T-helper 2 cell treated with Interferon-gamma antibody and Interleukin-4, amounts not matched to agents 100 ng/mL and 5 ng/mL, for 36 hours (primary cell): ENCODE results near the gene MLXIPL. TPM values are rescaled to one million over a fixed set of nuclear protein-coding genes. Genes with fewer than 3 reads are reported as not detected.
"Not testable (repeated sequence)": the region's sequence is repeated elsewhere in the genome, so short reads cannot be mapped to it uniquely, and the experiment has no call there.

Source experiments
- intact Hi-C: fragments of 100-400 bp; cut with micrococcal nuclease; formaldehyde crosslinking; loops from one replicate; pipeline ENCODE4 v1.15.1; 2023
- total RNA-seq: library from RNA; stranded (reverse); gene quantifications from 2 replicates; pipeline ENCODE4 v1.2.3, GENCODE V29; 2022

The MLXIPL gene, protein sequence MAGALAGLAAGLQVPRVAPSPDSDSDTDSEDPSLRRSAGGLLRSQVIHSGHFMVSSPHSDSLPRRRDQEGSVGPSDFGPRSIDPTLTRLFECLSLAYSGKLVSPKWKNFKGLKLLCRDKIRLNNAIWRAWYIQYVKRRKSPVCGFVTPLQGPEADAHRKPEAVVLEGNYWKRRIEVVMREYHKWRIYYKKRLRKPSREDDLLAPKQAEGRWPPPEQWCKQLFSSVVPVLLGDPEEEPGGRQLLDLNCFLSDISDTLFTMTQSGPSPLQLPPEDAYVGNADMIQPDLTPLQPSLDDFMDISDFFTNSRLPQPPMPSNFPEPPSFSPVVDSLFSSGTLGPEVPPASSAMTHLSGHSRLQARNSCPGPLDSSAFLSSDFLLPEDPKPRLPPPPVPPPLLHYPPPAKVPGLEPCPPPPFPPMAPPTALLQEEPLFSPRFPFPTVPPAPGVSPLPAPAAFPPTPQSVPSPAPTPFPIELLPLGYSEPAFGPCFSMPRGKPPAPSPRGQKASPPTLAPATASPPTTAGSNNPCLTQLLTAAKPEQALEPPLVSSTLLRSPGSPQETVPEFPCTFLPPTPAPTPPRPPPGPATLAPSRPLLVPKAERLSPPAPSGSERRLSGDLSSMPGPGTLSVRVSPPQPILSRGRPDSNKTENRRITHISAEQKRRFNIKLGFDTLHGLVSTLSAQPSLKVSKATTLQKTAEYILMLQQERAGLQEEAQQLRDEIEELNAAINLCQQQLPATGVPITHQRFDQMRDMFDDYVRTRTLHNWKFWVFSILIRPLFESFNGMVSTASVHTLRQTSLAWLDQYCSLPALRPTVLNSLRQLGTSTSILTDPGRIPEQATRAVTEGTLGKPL
- not detected in 2 replicates for total RNA-seq

DNA sequence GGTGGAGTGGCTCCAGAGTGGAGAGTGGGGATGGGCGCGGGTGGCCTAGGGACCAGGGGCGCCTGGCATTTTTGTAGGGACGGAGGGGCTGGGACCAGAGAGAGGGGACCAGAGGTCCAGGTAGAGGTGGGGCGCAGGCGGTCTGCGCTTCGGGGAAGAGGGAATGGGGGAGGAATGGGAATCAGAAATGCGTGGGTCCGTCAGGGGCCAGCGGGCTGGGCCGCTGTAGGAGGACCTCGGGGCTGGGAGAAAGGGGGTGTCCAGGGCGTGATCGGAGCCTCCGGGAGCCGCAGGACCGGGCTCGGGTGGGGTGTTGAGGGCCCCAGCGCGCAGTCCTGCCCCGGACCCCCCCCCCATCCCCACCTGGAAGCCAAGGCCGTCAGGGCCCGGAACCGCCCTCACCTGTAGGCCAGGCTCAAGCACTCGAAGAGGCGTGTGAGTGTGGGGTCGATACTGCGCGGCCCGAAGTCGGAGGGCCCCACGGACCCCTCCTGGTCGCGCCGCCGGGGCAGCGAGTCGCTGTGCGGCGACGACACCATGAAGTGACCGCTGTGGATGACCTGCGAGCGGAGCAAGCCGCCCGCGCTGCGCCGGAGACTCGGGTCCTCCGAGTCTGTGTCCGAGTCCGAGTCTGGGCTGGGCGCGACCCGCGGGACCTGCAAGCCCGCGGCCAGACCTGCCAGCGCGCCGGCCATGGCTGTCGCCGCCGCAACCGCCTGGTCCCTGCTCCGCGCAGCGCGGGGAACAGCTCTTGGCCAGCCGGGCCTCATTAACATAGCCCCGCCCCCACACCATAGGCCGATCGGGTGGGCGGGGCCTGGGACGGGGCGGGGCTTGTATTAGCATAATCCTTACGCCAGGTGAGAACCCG is at the start of gene MLXIPL:
MLXIPL (minus strand) TSS at position 725 of the 871 bp plus-strand sequence; CDS start at position 695, 30 bp downstream.
- intact Hi-C loops = loop anchor here (1.0 to 5.0 kb wide), 2 partner anchors 43 to 93 kb away; partner anchors contain the start of genes STX1A and VPS37D

DNA sequence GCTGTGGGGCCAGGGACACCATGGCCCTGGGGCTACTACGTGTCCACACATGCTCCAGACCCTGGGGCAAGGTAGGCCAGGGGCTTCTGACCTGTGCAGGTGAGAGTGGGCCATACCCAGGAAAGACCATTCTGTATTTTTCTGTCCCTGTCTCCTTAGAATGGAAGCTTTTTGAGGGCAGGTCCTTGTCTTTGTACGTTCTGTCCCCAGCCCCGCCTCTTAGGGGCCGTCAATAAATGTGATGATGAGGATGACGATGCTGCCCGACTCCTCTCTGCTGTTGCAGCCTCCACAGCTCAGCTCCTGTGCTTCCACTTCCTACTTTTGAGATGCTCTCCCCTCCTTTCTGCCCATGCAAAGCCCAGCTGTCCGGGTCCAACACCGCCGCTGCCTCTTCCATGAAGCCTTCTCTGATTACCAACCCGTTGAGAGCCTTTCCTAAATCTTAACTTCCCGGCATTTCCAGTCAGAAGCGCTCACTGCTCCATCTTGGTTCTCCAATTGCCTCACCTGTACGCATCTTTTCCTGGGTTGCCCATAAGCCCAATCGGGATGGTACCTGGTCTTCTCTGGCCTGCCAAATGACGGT is 47.6 kb upstream of the MLXIPL start:
- intact Hi-C loops = no loop called here

DNA sequence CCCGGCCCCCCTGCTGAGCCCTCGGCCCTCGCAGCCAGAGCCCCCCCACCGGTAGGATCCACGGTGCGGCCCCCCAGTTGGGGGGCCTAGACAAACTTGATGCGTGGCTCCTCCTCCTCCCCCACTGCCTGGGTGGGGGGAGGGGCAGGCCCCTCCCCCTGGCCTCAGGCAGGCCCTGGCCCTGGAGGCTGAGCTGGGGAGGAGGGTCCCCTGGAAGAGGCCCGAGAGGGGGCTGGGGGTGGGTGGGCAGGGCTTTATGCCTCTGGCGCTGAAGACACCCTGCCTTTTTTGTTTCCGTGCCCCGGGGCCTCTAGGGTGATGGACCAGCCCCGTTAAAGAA is 47.0 kb upstream of the MLXIPL start:
- intact Hi-C loops = no loop called here

DNA sequence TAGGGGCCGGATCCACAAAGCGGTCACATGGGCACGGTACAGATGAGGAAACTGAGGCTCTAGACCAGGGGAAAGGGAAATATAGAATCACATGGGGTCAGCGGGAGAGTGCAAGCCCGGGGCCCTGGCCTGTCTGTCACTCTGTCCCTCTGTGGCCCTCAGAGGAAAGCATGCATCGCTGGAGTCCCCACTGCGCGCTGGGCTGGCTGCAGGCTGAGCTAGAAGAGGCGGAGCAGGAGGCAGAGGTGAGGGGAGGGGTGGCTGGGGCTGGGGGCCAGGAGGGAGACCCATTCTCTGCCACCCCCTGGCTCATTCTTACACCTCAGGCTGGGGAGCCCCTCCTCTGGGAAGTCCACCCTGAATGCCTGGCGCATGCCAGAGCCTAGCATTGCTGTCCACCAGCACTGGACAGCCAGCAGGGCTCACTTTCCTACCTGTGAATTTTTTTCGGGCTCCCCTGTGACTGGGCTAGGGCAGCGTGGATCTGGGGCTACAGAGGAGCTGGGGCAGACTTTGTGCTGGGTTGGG is 45.6 kb upstream of the MLXIPL start:
- intact Hi-C loops = loop anchor here (5.0 kb wide), 2 partner anchors 63 to 172 kb away; partner anchors contain the start of gene METTL27

DNA sequence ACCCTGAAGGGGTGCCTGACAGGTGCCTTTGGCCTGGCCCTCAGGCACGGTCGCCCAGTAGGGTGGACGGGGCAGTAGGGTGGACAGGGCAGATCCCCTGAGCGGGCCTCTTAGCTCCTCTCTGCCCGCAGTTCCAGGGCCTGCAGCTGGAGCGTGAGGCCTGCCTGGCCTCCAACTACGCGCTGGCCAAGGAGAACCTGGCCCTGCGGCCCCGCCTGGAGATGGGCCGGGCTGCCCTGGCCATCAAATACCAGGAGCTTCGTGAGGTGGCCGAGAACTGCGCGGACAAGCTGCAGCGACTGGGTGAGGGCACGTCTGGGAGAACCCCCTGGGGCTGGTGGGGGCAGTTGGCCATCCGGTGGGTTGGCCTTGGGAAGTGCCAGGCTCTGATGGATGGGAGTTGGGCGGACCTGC is 45.0 kb upstream of the MLXIPL start:
- intact Hi-C loops = loop anchor here (5.0 kb wide), 2 partner anchors 62 to 173 kb away; partner anchors contain the start of gene METTL27

DNA sequence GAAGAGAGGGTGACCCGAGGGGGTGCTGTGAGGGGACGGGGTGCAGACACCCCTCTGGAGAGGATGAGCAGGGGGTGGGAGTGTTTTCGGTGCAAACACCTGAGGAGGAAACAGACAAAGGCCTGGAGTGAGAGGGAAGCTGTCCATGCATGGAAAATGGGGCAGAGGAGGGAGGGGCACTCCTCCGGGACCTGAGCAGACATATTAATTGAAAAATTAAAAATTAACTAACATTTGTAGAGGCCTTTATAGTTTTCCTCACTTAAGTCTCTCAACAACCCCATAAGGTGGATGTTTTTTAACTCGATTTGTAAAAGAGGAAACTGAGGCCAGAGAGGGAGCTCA is 44.5 kb upstream of the MLXIPL start:
- intact Hi-C loops = loop anchor here (5.0 kb wide), 2 partner anchors 62 to 173 kb away; partner anchors contain the start of gene METTL27

DNA sequence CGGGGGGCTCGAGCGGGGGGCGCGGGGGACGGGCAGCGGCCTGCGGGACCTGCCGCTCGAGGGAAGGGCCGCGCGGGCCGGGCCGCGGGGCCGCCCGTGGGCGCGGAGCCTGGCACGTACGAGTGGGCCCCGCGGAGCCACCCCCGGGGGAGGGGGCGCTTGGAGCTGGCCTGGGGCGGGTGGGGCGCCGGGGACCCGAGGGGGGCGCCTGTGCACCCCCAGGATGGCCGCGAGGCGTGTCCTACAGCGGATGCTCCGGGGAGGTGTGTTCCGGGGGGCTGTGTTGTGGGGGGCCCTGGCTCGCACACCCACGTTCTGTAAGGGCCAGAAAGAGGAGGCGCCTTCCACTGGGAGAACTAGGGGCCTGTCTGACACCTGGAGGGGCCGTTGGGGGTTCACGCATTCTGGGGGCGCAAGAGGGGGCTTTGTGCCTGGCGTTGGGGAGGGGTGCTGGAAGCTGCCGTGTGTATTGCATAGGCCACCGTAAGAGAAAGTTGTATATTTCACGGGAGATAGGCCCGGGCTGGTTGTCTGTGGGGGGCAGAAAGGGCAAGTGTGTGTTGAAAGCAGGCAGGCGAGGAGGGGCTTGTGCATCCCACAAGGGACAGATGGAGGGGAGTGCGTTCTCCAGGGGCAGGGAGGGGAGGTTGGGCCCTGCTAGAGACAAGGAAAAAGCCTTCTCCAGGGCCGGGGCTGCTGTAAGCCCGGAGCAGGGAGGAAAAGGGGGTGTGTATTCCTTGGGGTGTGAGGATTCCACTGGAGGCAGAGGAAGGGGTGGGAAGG is 44.0 kb upstream of the MLXIPL start:
- intact Hi-C loops = loop anchor here (5.0 kb wide), 2 partner anchors 61 to 174 kb away; partner anchors contain the start of gene METTL27

DNA sequence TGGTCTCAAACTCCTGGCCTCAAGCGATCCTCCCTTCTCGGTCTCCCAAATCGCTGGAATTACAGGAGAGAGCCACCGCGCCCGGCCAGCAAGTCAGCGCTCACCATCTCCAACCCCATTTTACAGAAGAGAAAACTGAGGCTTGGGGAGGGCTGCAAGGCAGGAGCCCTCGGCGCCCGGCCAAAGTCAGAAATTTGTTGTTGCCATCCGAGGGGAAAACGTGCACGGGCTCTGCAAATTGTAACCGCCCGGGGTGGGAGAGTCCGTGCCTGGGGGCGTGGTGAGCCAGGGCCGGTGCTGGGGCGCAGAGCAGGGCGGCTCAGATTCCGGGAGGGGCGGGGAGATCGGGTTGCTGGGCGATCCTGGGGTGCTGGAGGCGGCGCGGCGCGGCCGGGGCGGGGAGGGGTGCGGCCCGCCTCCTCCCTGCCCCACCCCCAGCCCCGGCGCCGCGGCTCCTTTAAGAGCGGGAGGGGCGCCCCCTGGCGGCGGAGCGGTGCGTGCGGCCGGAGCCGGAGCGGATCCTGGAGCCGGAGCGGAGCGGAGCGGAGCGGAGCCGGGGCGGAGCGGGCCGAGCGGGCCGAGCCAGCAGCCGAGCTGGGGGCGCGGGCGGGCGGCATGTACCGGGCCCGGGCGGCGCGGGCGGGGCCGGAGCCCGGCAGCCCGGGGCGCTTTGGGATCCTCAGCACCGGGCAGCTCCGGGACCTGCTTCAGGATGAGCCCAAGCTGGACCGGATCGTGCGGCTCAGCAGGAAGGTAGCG is 43.2 kb upstream of the MLXIPL start, which contains the start of gene VPS37D:
VPS37D (plus strand) TSS at position 488 of the 759 bp plus-strand sequence; CDS start at position 616, 128 bp downstream.
- intact Hi-C loops = loop anchor here (1.0 to 5.0 kb wide), 7 partner anchors 16 to 175 kb away; partner anchors contain the start of genes ABHD11, BAZ1B, BUD23 and DNAJC30

DNA sequence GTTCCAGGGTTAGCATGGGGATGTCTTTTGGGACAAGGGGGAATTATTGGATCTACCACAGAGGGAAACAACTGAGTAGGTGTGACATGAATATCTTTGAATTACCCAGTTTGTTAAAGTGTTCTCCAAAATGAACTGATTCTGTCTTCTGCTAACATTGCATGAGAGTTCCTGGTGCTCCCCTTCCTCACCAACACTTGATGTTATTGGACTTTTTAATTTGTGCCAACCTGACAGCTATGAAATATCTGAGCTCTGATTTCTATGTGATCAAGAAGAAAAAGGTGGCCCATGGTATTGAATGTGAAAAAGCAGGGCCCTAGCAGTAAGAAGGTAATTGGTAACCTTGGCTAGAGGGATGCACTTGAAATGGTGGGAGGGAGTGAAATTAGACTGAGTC is 38.7 kb upstream of the MLXIPL start:
- intact Hi-C loops = no loop called here

DNA sequence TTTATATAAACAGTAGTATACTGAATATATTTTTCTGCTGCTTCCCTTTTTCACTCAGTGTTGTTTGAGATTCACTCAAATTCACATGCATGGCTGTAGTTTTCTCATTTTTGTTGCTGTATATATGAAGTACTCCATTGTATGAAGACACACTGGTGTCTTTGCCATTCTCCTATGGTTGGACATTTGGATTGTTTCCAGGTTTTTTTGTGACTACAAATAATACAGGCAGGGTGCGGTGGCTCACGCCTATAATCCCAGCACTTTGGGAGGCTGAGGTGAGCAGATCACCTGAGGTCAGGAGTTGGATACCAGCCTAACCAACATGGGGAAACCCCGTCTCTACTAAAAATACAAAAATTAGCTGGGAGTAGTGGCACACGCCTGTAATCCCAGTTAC is 36.3 kb upstream of the MLXIPL start:
- intact Hi-C loops = not testable (repeated sequence)

DNA sequence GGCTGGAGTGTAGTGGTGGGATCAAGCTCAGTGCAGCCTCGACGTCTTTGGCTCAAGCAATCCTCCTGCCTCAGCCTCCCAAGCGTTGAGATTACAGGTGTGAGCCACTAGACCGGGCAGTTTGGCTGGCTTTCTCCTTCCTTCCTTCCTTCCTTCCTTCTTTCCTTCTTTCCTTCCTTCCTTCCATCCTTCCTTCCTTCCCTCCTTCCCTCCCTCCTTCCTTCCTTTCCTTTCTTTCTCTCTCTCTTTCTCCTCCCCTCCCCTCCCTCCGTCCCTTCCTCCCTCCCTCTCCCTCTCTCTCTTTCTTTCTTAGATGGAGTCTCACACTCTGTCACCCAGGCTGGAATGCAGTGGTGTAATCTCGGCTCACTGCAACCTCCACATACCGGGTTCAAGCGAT is 35.7 kb upstream of the MLXIPL start:
- intact Hi-C loops = no loop called here

DNA sequence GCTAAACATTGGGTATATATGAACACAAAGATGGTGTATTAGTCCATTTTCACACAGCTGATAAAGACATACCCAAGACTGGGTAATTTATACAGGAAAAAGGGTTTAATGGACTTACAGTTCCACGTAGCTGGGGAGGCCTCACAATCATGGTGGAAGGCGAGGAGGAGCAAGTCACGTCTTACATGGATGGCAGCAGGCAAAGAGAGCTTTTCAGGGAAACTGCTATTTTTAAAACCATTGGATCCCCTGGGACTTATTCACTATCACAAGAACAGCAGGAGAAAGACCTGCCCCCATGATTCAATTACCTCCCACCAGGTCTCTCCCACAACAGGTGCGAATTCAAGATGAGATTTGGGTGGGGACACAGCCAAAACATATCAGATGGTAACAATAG is 31.0 kb upstream of the MLXIPL start:
- intact Hi-C loops = not testable (repeated sequence)

DNA sequence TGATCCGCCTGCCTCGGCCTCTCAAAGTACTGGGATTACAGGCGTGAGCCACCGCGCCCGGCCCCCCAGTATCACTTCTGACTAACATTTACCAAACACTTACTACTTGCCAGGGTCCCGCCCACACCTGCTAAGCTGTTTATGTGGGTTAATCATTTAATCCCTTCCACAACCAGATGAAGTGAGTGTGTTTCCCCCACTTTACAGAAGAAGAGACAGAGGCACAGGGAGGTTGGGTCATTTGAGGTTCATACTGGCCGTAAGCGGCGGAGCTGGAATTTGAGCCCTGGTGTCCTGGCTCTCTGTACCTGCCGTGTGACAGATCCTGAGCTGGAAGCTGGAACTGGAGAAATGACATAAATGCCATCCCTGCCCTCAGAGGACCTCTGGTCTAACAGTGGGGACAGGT is 28.2 kb upstream of the MLXIPL start:
- intact Hi-C loops = no loop called here

DNA sequence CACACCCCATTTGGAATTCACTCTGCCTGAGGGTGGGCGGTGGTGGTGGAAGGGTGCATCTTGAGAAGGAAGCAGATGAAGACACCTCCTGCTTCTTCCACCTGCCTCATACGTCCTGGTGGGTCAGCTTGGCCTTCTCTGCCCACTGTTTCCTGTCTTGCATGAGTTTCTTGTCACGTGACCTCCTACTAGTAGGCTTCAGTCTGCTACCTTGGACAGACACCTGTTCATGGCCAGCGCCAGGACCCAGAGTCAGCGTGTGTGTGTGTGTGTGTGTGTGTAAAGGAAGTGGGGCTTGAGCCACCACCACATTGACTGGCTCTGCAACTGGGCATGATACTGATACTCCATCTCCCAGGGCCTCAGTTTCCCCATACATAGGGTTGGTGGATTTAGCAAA is 26.2 kb upstream of the MLXIPL start:
- intact Hi-C loops = no loop called here

DNA sequence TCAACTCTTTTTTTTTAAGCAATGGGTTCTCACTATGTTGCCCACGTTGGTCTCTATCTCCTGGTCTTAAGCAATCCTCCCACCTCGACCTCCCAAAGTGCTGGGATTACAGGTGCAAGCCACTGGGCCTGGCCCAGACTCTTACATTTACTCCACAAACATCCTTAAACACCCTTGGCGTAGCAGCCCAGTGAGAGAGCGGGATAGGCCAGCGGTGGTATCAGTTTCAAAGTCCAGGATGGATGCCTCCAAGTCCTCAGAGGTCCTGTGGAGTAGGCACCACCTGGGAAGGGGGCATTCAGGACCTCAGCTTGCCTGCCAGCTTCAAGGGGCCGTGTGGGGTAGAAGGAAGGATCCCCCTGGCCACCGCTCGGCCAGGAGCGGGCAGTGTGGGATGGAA is 25.3 kb upstream of the MLXIPL start:
- intact Hi-C loops = no loop called here

DNA sequence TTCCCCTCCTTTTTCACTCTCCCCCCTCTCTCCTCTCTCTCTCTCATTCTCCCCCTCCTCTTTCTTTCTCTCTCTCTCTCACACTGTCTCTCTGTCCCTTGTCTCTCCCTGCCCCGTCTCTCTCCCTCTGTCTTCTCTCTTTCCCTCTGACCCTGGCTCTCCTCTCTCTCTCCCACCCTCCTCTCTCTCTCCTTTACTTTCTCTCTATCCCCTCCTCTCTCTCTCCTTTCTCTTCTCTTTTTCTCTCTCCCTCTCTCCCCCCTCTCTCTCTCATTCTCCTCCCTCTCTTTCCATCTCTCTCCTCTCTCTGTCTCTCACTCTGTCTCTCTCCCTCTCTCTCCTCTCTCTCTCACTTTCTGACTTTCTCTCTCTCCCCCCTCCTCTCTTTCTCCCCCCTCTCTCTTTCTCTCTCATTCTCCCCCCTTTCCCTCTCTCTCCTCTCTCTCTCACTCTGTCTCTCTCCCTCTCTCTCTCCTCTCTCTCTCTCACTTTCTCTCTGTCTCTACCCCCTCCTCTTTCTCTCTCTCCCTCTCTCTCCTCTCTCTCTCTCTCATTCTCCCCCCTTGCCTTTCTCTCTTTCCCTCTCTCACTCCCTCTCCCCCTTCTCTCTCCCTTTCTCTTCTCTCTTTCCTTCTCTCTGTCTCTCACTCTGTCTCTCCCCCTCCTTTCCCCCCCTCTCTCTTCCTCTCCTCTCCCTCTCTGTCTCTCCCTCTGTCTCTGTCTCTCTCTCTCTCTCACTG is 24.4 kb upstream of the MLXIPL start:
- intact Hi-C loops = no loop called here

DNA sequence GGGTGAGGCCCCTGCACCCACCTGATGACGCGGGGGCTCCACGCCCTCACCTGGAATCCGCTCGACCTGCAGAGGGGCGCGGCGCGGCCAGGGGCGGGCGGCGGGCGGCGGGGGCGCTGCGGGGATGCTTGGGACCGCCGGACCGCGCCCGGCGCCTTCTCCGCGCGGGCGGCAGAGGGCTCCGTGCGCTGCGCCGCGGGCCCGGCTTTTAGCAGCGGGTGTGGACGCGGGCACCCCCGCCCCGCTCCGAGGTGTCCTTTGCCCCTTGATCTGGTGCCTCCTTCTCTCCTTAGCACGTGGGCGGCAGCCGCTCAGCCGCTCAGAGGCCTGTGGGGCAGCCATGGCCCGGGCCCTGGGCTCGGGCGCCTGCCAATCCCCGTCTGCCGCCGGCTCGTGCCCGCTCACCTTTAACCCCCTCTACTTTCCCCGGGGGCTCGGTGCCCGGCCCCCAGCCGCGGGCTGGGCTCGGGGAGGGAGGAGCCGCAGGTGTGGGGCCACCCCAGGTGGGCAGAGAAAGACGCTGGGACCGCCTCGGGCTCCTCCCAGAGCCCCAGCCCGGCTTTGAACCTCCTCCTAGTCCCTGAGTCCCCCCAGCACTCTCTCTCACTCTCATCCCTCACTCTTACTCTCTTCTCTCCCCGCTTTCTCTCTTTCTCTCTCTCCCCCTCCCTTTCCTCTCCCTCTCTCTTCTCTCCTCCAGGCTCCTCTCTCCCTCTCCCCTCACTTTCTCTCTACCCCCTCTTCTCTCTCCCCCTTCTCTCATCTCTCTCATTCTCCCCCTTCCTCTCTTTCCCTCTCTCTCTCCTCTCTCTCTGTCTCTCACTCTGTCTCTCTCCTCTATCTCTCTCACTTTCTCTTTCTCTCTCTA is 23.6 kb upstream of the MLXIPL start:
- intact Hi-C loops = no loop called here
